ENCODE data around the gene CNTNAP2. TPM values are rescaled to one million over a fixed set of nuclear protein-coding genes. Genes with fewer than 3 reads are reported as not detected.

The CNTNAP2 gene
- total RNA-seq, 2 experiments from 2014 or later = not detected

DNA sequence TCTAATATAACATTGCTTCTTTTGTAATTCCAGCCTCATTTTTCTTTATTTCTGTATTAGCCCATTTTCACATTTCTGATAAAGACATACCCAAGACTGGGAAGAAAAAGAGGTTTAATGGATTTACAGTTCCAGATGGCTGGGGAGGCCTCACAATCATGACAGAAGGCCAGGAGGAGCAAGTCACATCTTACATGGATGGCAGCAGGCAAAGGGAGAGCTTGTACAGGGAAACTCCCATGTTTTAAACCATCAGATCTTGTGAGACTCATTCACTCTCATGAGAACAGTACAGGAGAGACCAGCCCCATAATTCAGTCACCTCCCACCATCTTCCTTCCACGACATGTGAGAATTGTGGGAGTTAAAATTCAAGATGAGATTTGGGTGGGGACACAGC, 510.3 kb downstream of the CNTNAP2 start:
- Histone ChIP-seq H3K4me1 (ENCODE audit: insufficient read depth, low read length) (no peaks in the 10 kb centered on the region), H3K27ac (ENCODE audit: low read depth in 1 of 2, low read length in 2 of 2) (no peak overlapping the region), H3K36me3 (ENCODE audit: insufficient read depth, low read length) (no peaks in the 10 kb centered on the region), H3K4me3 (ENCODE audit: low read length) (no peak overlapping the region), H3K9me3 (ENCODE audit: control insufficient read depth in 1 of 2, insufficient read depth in 1 of 2, low read length in 2 of 2) (no peaks in the 10 kb centered on the region), H3K27me3 (ENCODE audit: control insufficient read depth in 1 of 2, insufficient read depth in 2 of 2, low read length in 2 of 2) (no peaks in the 10 kb centered on the region)
- Mint-ChIP-seq H3K27me3 (no peaks in the 10 kb centered on the region), H3K27ac (no peak overlapping the region), H3K4me3 (no peak overlapping the region), H3K9me3 (peaks cover 10% of the 10 kb centered on the region), H3K36me3 (ENCODE audit: low read depth) (no peaks in the 10 kb centered on the region), H3K4me1 (ENCODE audit: low read depth) (no peaks in the 10 kb centered on the region)
- DNase-seq = no peak
- no peak for ATAC-seq (ENCODE audit: poor library complexity)
- intact Hi-C loops (cut with DNase I, micrococcal nuclease) = no loop called here
- ChIA-PET CTCF (no interaction called here), POLR2A (no interaction called here)
- TF ChIP-seq, protein P1, sequence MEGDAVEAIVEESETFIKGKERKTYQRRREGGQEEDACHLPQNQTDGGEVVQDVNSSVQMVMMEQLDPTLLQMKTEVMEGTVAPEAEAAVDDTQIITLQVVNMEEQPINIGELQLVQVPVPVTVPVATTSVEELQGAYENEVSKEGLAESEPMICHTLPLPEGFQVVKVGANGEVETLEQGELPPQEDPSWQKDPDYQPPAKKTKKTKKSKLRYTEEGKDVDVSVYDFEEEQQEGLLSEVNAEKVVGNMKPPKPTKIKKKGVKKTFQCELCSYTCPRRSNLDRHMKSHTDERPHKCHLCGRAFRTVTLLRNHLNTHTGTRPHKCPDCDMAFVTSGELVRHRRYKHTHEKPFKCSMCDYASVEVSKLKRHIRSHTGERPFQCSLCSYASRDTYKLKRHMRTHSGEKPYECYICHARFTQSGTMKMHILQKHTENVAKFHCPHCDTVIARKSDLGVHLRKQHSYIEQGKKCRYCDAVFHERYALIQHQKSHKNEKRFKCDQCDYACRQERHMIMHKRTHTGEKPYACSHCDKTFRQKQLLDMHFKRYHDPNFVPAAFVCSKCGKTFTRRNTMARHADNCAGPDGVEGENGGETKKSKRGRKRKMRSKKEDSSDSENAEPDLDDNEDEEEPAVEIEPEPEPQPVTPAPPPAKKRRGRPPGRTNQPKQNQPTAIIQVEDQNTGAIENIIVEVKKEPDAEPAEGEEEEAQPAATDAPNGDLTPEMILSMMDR (IDR thresholded peaks at IDR 0.05) = no peak

DNA sequence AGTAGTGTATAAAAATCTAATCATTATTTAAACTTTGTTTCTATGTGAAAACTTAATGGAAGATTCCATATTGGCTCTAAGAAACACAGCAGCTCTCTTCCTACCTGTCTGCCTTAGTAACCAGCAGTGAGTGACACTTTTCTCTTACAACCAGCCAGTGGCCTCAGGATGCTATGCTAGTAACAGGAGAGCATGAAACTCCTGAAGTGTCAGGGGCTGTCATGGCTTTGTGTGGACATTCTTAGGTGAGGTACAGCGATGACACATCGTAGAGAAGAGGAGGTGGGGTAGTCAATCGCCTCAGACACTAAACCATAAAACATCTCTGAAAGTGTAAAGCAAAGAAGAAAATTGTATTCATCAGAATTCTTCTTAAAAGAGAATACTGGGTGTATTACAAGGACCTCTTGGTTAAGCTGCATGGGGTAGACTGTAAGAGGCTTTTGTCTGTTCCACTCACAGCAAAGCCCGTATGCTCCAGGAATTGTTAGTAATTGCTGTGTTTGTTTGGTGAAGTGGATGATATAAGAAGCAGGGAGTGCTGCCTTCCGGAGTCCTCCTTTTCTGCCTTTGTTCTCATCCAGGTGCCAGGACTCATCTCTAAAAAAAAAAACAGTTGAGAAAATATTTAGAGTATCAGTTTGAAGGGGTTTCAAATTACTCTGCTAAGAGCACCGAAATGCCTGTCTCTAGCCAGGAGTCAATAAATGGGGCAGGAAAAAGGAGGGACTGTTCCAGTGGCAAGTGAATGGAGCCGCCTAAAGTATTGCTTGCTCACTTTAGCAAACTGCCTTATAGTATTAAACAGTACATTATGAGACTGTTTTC, 518.8 kb downstream of the CNTNAP2 start:
- Histone ChIP-seq H3K27ac (ENCODE audit: low read depth in 1 of 2, low read length in 2 of 2) (no peak overlapping the region), H3K27me3 (ENCODE audit: control insufficient read depth in 1 of 2, insufficient read depth in 2 of 2, low read length in 2 of 2) (no peaks in the 10 kb centered on the region), H3K9me3 (ENCODE audit: control insufficient read depth in 1 of 2, insufficient read depth in 1 of 2, low read length in 2 of 2) (peaks cover 0 to 7% of the 10 kb centered on the region in 2 experiments), H3K4me3 (ENCODE audit: low read length) (no peak overlapping the region), H3K36me3 (ENCODE audit: insufficient read depth, low read length) (no peaks in the 10 kb centered on the region), H3K4me1 (ENCODE audit: insufficient read depth, low read length) (no peaks in the 10 kb centered on the region)
- POLR2A ChIA-PET = no interaction called here
- Mint-ChIP-seq H3K27me3 (no peaks in the 10 kb centered on the region), H3K27ac (no peak overlapping the region), H3K9me3 (peaks cover 4% of the 10 kb centered on the region), H3K36me3 (ENCODE audit: low read depth) (no peaks in the 10 kb centered on the region), H3K4me1 (ENCODE audit: low read depth) (no peaks in the 10 kb centered on the region), H3K4me3 (no peak overlapping the region)
- TF ChIP-seq, protein P1 (IDR thresholded peaks at IDR 0.05) = no peak
- ATAC-seq (ENCODE audit: poor library complexity) = no peak
- intact Hi-C loops (cut with DNase I, micrococcal nuclease) = no loop called here
- DNase-seq = no peak
- CTCF ChIA-PET = no interaction called here

GRCh38 chr7:146636033-146636356, 519.4 kb downstream of the CNTNAP2 start:
- Mint-ChIP-seq H3K4me1 (ENCODE audit: low read depth) (no peaks in the 10 kb centered on the region), H3K4me3 (no peak overlapping the region), H3K27me3 (no peaks in the 10 kb centered on the region), H3K27ac (no peak overlapping the region), H3K36me3 (ENCODE audit: low read depth) (no peaks in the 10 kb centered on the region), H3K9me3 (no peaks in the 10 kb centered on the region)
- intact Hi-C loops (cut with DNase I, micrococcal nuclease) = no loop called here
- DNase-seq = no peak
- Histone ChIP-seq H3K4me3 (ENCODE audit: low read length) (no peak overlapping the region), H3K4me1 (ENCODE audit: insufficient read depth, low read length) (no peaks in the 10 kb centered on the region), H3K36me3 (ENCODE audit: insufficient read depth, low read length) (no peaks in the 10 kb centered on the region), H3K27me3 (ENCODE audit: control insufficient read depth in 1 of 2, insufficient read depth in 2 of 2, low read length in 2 of 2) (no peaks in the 10 kb centered on the region), H3K27ac (ENCODE audit: low read depth in 1 of 2, low read length in 2 of 2) (no peak overlapping the region), H3K9me3 (ENCODE audit: control insufficient read depth in 1 of 2, insufficient read depth in 1 of 2, low read length in 2 of 2) (peaks cover 0 to 7% of the 10 kb centered on the region in 2 experiments)
- TF ChIP-seq, protein P1 (IDR thresholded peaks at IDR 0.05) = no peak
- ChIA-PET POLR2A (no interaction called here), CTCF (no interaction called here)
- no peak for ATAC-seq (ENCODE audit: poor library complexity)

Measured in CD4-positive, alpha-beta T cell (primary cell).